SK-N-SH (cell line): ENCODE results near the gene DLG4. TPM values are rescaled to one million over a fixed set of nuclear protein-coding genes. Genes with fewer than 3 reads are reported as not detected.

Source experiments
- CTCF ChIA-PET: fragments of 300-600, 350-600 bp; formaldehyde crosslinking; extraction: SDS; loops from one replicate; lab custom pipeline; 2021; lab: Yijun Ruan, JAX
- POLR2A ChIA-PET: fragments of 350-600 bp; sonication (Branson Sonifier 250); formaldehyde crosslinking; extraction: SDS; loops from one replicate; lab custom pipeline; 2020; ENCODE audit warnings: antibody characterized with exemption, inconsistent platforms; lab: Yijun Ruan, JAX
- DNase-seq: peaks from one replicate; pipeline ENCODE4 v3.0.0; 2012
- H2AFZ ChIP-seq: fragments of 200-600 bp; sonication (generic); 2 replicates; pipeline ENCODE4 v1.8.1; 2016; ENCODE audit warnings: antibody characterized with exemption, mild to moderate bottlenecking, low read depth
- H3F3A ChIP-seq: fragments of 200-600 bp; sonication (generic); replicated peaks from 2 replicates; pipeline ENCODE3; 2016; ENCODE audit warnings: antibody characterized with exemption, mild to moderate bottlenecking; ENCODE audit not compliant: insufficient read depth
- H3K27ac ChIP-seq, 2 experiments: fragments of 200-500 bp in 1 of 2; fragments of 200-600 bp in 1 of 2; sonication (Bioruptor generic) in 1 of 2; sonication (generic), shearing (Covaris generic) in 1 of 2; 2 replicates each; pipeline versions ENCODE4 v1.5.1 to v1.6.1; 2014 to 2016; ENCODE audit warnings: low read depth in 2 of 2, inconsistent platforms in 1 of 2, low read length in 1 of 2, mild to moderate bottlenecking in 1 of 2, mixed read lengths in 1 of 2
- H3K27me3 ChIP-seq: fragments of 200-600 bp; sonication (generic), shearing (Covaris generic); 2 replicates; pipeline ENCODE4 v1.6.1; 2016; ENCODE audit warnings: mixed run types; ENCODE audit not compliant: insufficient read depth
- H3K36me3 ChIP-seq, 2 experiments: fragments of 200-500 bp in 1 of 2; fragments of 200-600 bp in 1 of 2; sonication (Bioruptor generic) in 1 of 2; sonication (generic) in 1 of 2; replicated peaks in 1 of 2; 2 replicates each; pipeline versions ENCODE3 to v1.5.1; 2014 to 2016; ENCODE audit warnings: low read length in 1 of 2, mild to moderate bottlenecking in 1 of 2; ENCODE audit not compliant: insufficient read depth in 2 of 2, control insufficient read depth in 1 of 2
- H3K4me1 ChIP-seq, 2 experiments: fragments of 200-500 bp in 1 of 2; fragments of 200-600 bp in 1 of 2; sonication (Bioruptor generic) in 1 of 2; sonication (generic), shearing (Covaris generic) in 1 of 2; 2 replicates each; pipeline versions ENCODE4 v1.5.1 to v1.6.1; 2014 to 2016; ENCODE audit warnings: low read depth in 1 of 2, low read length in 1 of 2, mixed run types in 1 of 2; ENCODE audit not compliant: insufficient read depth in 2 of 2, control insufficient read depth in 1 of 2
- H3K4me2 ChIP-seq: fragments of 200-600 bp; sonication (generic), shearing (Covaris generic); 2 replicates; pipeline ENCODE4 v1.6.1; 2017; ENCODE audit warnings: mixed run types
- H3K4me3 ChIP-seq, 2 experiments: fragments of 200-500 bp in 1 of 2; fragments of 200-600 bp in 1 of 2; sonication (Bioruptor generic) in 1 of 2; sonication (generic), shearing (Covaris generic) in 1 of 2; 2 replicates each; pipeline versions ENCODE4 v1.5.1 to v1.8.1; 2014 to 2016; ENCODE audit warnings: low read depth in 2 of 2, inconsistent platforms in 1 of 2, low read length in 1 of 2, mild to moderate bottlenecking in 1 of 2, mixed read lengths in 1 of 2, moderate library complexity in 1 of 2
- H3K79me2 ChIP-seq: fragments of 200-600 bp; sonication (generic); 2 replicates; pipeline ENCODE4 v1.8.1; 2017; ENCODE audit warnings: mild to moderate bottlenecking; ENCODE audit not compliant: insufficient read depth
- H3K9ac ChIP-seq: fragments of 200-600 bp; sonication (generic); 2 replicates; pipeline ENCODE4 v1.6.1; 2017; ENCODE audit warnings: mixed run types
- H3K9me2 ChIP-seq: fragments of 200-600 bp; sonication (generic); 2 replicates; pipeline ENCODE4 v1.6.1; 2017; ENCODE audit warnings: mixed run types
- H3K9me3 ChIP-seq: fragments of 200-600 bp; sonication (generic); 2 replicates; pipeline ENCODE4 v1.6.1; 2017; ENCODE audit warnings: mixed run types, mild to moderate bottlenecking, moderate library complexity
- H4K20me1 ChIP-seq: fragments of 200-600 bp; sonication (generic); 2 replicates; pipeline ENCODE4 v1.6.1; 2017; ENCODE audit warnings: mild to moderate bottlenecking, mixed run types; ENCODE audit not compliant: insufficient read depth
- CTCF ChIP-seq: fragments of 200-600 bp; sonication (generic); IDR thresholded peaks from 2 replicates; pipeline ENCODE4 v1.6.1; 2017; ENCODE audit warnings: antibody characterized with exemption, mild to moderate bottlenecking, moderate library complexity
- ELF1 ChIP-seq: IDR thresholded peaks from 2 replicates; pipeline ENCODE4 v1.4.0; 2012
- EP300 ChIP-seq, 2 experiments: IDR thresholded peaks; 2 replicates each; pipeline versions ENCODE4 v1.4.0 to v1.6.1; 2012; ENCODE audit warnings: borderline replicate concordance in 1 of 2, low read depth in 1 of 2, low read length in 1 of 2
- EZH2phosphoT487 ChIP-seq: fragments of 200-600 bp; sonication (generic); IDR thresholded peaks from 2 replicates; pipeline ENCODE4 v1.6.1; 2017; ENCODE audit warnings: low read depth, mixed run types, mild to moderate bottlenecking, antibody characterized with exemption, moderate library complexity, borderline replicate concordance
- FOSL2 ChIP-seq: IDR thresholded peaks from 2 replicates; pipeline ENCODE4 v1.4.0; 2012; ENCODE audit warnings: low read depth, mild to moderate bottlenecking, moderate library complexity, borderline replicate concordance
- FOXJ3 ChIP-seq: sonication (generic); formaldehyde crosslinking; IDR thresholded peaks from 2 replicates; pipeline ENCODE4 v1.5.1; 2020; ENCODE audit warnings: mild to moderate bottlenecking, missing genetic modification reagents
- FOXM1 ChIP-seq: IDR thresholded peaks from 2 replicates; pipeline ENCODE4 v1.4.0; 2012; ENCODE audit warnings: low read depth, mild to moderate bottlenecking
- GABPA ChIP-seq: IDR thresholded peaks from 2 replicates; pipeline ENCODE4 v1.4.0; 2012; ENCODE audit warnings: low read depth, mild to moderate bottlenecking
- GATA2 ChIP-seq: sonication (generic); formaldehyde crosslinking; IDR thresholded peaks from 2 replicates; pipeline ENCODE4 v1.5.0; 2020; ENCODE audit warnings: mild to moderate bottlenecking, missing genetic modification reagents
- JUND ChIP-seq: IDR thresholded peaks from 2 replicates; pipeline ENCODE4 v1.4.0; 2012
- MAX ChIP-seq: IDR thresholded peaks from 2 replicates; pipeline ENCODE4 v1.4.0; 2012; ENCODE audit warnings: low read depth
- MEF2A ChIP-seq: IDR thresholded peaks from 2 replicates; pipeline ENCODE4 v1.4.0; 2012; ENCODE audit warnings: low read depth, borderline replicate concordance
- MXI1 ChIP-seq: IDR thresholded peaks from 2 replicates; pipeline ENCODE4 v1.6.1; 2012; ENCODE audit warnings: mild to moderate bottlenecking, low read depth, low read length, improper control_type of control experiment
- PBX3 ChIP-seq: IDR thresholded peaks from 2 replicates; pipeline ENCODE4; 2012
- POLR2AphosphoS5 ChIP-seq: IDR thresholded peaks from 2 replicates; pipeline ENCODE4 v1.6.1; 2012; ENCODE audit warnings: low read depth, low read length
- RAD21 ChIP-seq: IDR thresholded peaks from 2 replicates; pipeline ENCODE4 v1.6.1; 2012; ENCODE audit warnings: mild to moderate bottlenecking, low read length
- RCOR1 ChIP-seq: fragments of 150-350 bp; IDR thresholded peaks from 2 replicates; pipeline ENCODE4 v1.6.1; 2017; ENCODE audit warnings: antibody characterized with exemption, low read length
- RFX5 ChIP-seq: IDR thresholded peaks from 2 replicates; pipeline ENCODE4 v1.6.1; 2012; ENCODE audit warnings: mild to moderate bottlenecking, improper control_type of control experiment, low read length
- RXRA ChIP-seq: IDR thresholded peaks from 2 replicates; pipeline ENCODE4 v1.4.0; 2012; ENCODE audit warnings: low read depth, mild to moderate bottlenecking, borderline replicate concordance
- SIN3A ChIP-seq: IDR thresholded peaks from 2 replicates; pipeline ENCODE4 v1.6.1; 2012; ENCODE audit warnings: low read depth, mild to moderate bottlenecking, low read length, moderate library complexity, borderline replicate concordance
- SMC3 ChIP-seq: IDR thresholded peaks from 2 replicates; pipeline ENCODE4 v1.6.1; 2012; ENCODE audit warnings: low read depth, low read length, improper control_type of control experiment
- TAF1 ChIP-seq: IDR thresholded peaks from 2 replicates; pipeline ENCODE4 v1.6.1; 2012; ENCODE audit warnings: low read depth, mild to moderate bottlenecking, low read length, moderate library complexity, borderline replicate concordance
- TEAD4 ChIP-seq: IDR thresholded peaks from 2 replicates; pipeline ENCODE4 v1.4.0; 2012; ENCODE audit warnings: mild to moderate bottlenecking, borderline replicate concordance; ENCODE audit not compliant: insufficient read depth
- USF1 ChIP-seq: IDR thresholded peaks from 2 replicates; pipeline ENCODE4 v1.4.0; 2012; ENCODE audit warnings: low read depth, borderline replicate concordance
- USF2 ChIP-seq: fragments of 150-350 bp; IDR thresholded peaks from 2 replicates; pipeline ENCODE4 v1.6.1; 2017; ENCODE audit warnings: antibody characterized with exemption, low read length, low read depth, borderline replicate concordance
- YY1 ChIP-seq: IDR thresholded peaks from 2 replicates; pipeline ENCODE4 v1.4.0; 2012; ENCODE audit warnings: low read depth, mild to moderate bottlenecking
- ZBTB33 ChIP-seq: IDR thresholded peaks from 2 replicates; pipeline ENCODE4 v1.4.0; 2012; ENCODE audit warnings: low read depth, borderline replicate concordance
- WGBS: methylation state at CpG from one replicate; pipeline ENCODE4 v1.1.6; 2017; ENCODE audit warnings: low lambda C conversion rate; 5-methylcytosine and 5-hydroxymethylcytosine counted together
- polyA plus RNA-seq, 3 experiments: library from polyadenylated mRNA; depleted of rRNA; stranded (reverse); fragments of >200 nt; gene quantifications; 2 replicates each; pipeline ENCODE4 v1.2.3, GENCODE V29; 2012

DLG4 gene
- polyA plus RNA-seq, 1 of the 3 experiments (the other 2 are of a cell fraction), result 30.5 TPM

GRCh38 chr17:7213895-7214299 lies 5.7 kb downstream of the DLG4 start:
- peaks cover 34% of the 10 kb centered on the region for H3F3A ChIP-seq
- peaks cover 24 to 49% of the 10 kb centered on the region in 2 experiments; a peak in 3 of 4 replicates for H3K4me1 ChIP-seq
- peak overlapping the region; percentile 56 to 64 for H3K4me3 ChIP-seq
- CTCF ChIA-PET, result interaction anchor here (0.5 to 3.7 kb wide), 23 partner anchors 9 to 170 kb away, joined by 3 to 37 read pairs (median 5); partner anchors contain the start of genes CTDNEP1, DVL2, GABARAP and SLC16A11
- DNase-seq, result peak; percentile 86
- H3K9ac ChIP-seq, result 0 out of 2 replicates have a peak overlapping the region, but pooled peaks have one; percentile 47
- POLR2A ChIA-PET, result interaction anchor here (0.9 to 1.7 kb wide), 5 partner anchors 11 to 201 kb away, joined by 3 to 6 read pairs (median 3); partner anchors contain the start of genes DVL2, PHF23, RNASEK and SLC16A13
- H3K36me3 ChIP-seq, result no peaks in the 10 kb centered on the region
- no peaks in the 10 kb centered on the region for H3K27me3 ChIP-seq
- peak overlapping the region; percentile 86 to 88 for H3K27ac ChIP-seq
- H4K20me1 ChIP-seq, result peaks cover 40% of the 10 kb centered on the region
- no peak overlapping the region for H2AFZ ChIP-seq
- no peaks in the 10 kb centered on the region for H3K9me2 ChIP-seq
- H3K79me2 ChIP-seq, result peaks cover 64% of the 10 kb centered on the region
- 7% methylated on average over 15 of the region's 15 CpGs for WGBS
- peak overlapping the region; percentile 97 for H3K4me2 ChIP-seq
- no peaks in the 10 kb centered on the region for H3K9me3 ChIP-seq
- TF ChIP-seq FOXJ3 (CRISPR knock-in tag), result no peak
- TF ChIP-seq PBX3, result no peak
- no peak for TF ChIP-seq ZBTB33
- no peak for TF ChIP-seq EP300 (IDR thresholded peaks at IDR 0.05; ENCODE audit: borderline replicate concordance in 1 of 2, low read depth in 1 of 2, low read length in 1 of 2)
- no peak for TF ChIP-seq USF2
- TF ChIP-seq MXI1, result peak; percentile 95
- TF ChIP-seq SIN3A, result 0 out of 2 replicates have a peak, but pooled peaks have one; percentile 6
- TF ChIP-seq MEF2A, result no peak
- no peak for TF ChIP-seq ELF1
- TF ChIP-seq GABPA, result no peak
- TF ChIP-seq RAD21, result peak; percentile 58; the same call in 1 of the 2 replicates
- no peak for TF ChIP-seq MAX
- TF ChIP-seq GATA2, result no peak
- TF ChIP-seq POLR2AphosphoS5, result no peak
- TF ChIP-seq JUND, result no peak
- no peak for TF ChIP-seq RCOR1
- TF ChIP-seq TAF1, result no peak
- peak; percentile 34; the same call in 1 of the 2 replicates for TF ChIP-seq SMC3
- TF ChIP-seq CTCF, result peak; percentile 64
- no peak for TF ChIP-seq FOXM1
- TF ChIP-seq YY1, result 0 out of 2 replicates have a peak, but pooled peaks have one; percentile 3
- no peak for TF ChIP-seq TEAD4
- TF ChIP-seq USF1, result no peak
- no peak for TF ChIP-seq EZH2phosphoT487
- TF ChIP-seq RXRA, result no peak
- no peak for TF ChIP-seq FOSL2
- no peak for TF ChIP-seq RFX5
